Posterior cingulate gyrus (tissue), 11 donors: ENCODE measurements around the gene MADD.
"Not testable (repeated sequence)": the region's sequence is repeated elsewhere in the genome, so short reads cannot be mapped to it uniquely, and the experiment has no call there.

Experiments
- DNase-seq, 10 donors: peaks; one replicate each; pipeline versions ENCODE4 v3.0.0 to v3.0.0-alpha.2; 2020 to 2021; ENCODE audit warnings: mixed read lengths in 3 of 10
- intact Hi-C: fragments of 100-400 bp; cut with DNase I; formaldehyde crosslinking; loops from one replicate; pipeline ENCODE4 v1.15.1; 2023

Gene MADD

GRCh38 chr11:47332791-47333525, 63.0 kb downstream of the MADD start:
- DNase-seq: peak in 3 of 10 donors; percentile 48 to 80 (median 75)
- intact Hi-C loops: no loop called here

- peak in 1 of 10 donors; percentile 55 for DNase-seq
- intact Hi-C loops: no loop called here
These were observed 63.6 kb downstream of the MADD start for GRCh38 chr11:47333526-47333845.

GRCh38 chr11:47333886-47334443, 64.0 kb downstream of the MADD start:
- intact Hi-C loops: no loop called here

DNA sequence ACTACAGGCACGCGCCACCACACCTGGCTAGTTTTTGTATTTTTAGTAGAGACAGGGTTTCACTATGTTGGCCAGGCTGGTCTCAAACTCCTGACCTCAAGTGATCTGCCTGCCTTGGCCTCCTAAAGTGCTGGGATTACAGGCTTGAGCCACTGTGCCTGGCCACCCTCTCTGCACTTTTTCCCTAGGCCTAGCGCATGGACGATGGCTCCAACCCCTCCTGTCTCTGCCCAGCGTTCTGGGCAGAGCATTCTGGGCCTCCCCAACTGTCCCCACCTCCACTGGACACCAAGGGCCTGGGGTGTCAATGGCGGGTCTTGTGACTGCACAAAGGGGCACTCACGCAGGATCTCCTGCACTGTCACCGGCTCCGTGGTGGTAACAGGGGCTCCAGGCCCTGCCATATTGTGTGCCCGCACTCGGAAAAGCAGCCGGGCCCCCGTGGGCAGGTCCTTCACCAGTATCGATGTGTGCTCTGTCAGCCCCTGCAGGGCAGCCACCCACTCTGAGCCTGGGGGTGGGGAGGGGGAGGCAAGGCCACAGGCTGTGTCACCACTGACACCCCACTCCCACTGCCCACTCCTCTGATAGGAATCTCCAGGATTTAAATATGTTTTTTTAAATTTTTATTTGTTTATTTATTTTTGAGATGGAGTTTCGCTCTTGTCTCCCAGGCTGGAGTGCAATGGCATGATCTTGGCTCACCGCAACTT, 64.9 kb downstream of the MADD start:
- intact Hi-C loops: not testable (repeated sequence)
- DNase-seq: peak in 3 of 10 donors; percentile 17 to 79 (median 62)

More at GRCh38 chr11:47333886-47334443, 64.0 kb downstream of the MADD start:
- DNase-seq: peak in 3 of 10 donors; percentile 42 to 74 (median 67)

DNA sequence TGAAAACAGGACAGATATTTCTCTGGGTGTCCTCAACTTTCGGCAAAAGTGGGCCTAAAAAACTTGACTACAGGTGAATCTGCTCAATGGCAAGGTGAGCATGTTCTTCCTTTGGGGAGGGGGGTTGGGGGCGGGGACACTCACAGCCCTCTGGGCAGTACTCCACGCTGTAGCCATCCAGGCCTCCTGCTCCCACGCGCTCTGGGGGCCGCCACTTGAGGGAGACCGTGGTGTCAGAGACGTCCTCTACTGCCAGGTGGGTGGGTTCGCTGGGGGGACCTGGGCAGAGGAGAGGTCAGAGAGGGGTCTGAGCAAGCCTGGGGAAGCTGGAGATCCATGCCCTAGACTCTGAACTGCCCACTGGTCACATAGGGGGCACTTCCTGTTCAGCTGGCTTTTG, 65.8 kb downstream of the MADD start:
- peak in 2 of 10 donors; percentile 51 to 66 for DNase-seq
- intact Hi-C loops: no loop called here

DNA sequence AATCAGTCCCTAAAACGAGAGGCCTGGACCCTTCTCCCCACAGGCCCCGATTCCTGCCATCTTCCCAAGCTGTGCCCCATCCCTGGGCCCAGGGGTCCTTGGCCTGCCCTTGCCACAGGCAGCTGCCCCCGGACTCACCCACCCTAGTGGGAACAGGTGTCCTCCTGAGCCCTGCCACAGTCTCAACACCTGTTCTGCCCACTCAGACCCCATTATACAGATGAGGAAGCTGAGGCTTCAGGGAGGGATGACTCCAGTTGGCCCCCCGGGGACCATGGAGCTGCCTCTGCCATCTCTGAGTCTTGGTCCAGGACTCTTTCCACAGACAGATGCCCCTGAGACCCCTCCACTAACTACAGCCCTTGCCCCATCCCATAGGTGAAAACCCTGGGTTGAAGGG, 66.7 kb downstream of the MADD start:
- intact Hi-C loops: no loop called here
- no peak for DNase-seq

DNA sequence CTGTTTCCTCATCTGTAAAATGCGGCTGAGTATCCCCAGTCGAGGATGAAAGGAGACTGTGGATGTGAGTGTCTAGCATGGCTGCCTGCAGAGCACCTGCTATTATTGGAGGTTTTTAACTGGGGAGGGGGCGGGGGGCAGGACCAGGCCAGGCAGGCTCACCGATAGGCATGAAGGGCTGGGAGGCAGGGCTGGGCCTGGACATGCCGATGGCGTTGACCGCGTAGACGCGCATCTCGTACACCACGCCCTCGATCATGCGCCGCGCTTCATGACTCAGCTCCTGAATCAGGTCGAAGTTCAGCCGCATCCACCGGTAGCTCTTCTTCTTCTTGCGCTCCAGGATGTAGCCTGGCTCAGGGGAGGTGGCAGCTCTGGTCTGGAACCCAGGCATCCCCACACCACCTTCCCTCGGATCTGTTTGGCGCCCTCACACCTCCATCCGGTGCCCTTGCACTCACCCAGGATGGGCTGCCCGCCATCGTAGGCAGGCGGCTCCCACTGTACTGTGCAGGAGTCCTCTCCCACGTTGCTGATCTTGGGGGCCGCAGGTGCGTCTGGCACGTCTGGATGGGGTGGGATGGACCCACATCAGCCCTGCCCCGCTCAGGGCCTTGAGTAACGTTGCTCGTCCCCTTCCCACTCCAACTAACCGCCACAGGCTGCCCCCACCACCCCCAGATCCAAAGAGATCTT, 67.4 kb downstream of the MADD start:
- no peak for DNase-seq
- intact Hi-C loops: no loop called here

GRCh38 chr11:47338396-47339241, 68.7 kb downstream of the MADD start:
- intact Hi-C loops: no loop called here

DNA sequence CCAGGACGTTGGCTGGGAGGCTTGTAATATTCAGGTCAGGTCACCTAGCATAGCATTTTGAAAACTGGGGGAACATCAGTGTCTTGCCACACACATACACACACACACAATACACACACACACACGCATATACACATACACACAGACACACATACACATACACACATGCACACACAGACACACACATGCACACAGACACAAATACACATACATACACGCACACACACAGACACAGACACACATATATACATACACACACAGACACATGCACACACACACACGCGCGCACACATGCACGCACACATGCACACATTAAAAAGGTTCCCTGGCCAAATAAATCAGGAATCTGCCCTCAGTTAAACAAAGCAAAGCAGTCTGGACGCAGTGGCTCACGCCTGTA, 70.1 kb downstream of the MADD start:
- intact Hi-C loops: no loop called here
- DNase-seq: no peak

More at GRCh38 chr11:47338396-47339241, 68.7 kb downstream of the MADD start:
- DNase-seq: no peak

- intact Hi-C loops: no loop called here
- DNase-seq: peak in 1 of 10 donors; percentile 54
These were observed 71.2 kb downstream of the MADD start for GRCh38 chr11:47340980-47341775.

DNA sequence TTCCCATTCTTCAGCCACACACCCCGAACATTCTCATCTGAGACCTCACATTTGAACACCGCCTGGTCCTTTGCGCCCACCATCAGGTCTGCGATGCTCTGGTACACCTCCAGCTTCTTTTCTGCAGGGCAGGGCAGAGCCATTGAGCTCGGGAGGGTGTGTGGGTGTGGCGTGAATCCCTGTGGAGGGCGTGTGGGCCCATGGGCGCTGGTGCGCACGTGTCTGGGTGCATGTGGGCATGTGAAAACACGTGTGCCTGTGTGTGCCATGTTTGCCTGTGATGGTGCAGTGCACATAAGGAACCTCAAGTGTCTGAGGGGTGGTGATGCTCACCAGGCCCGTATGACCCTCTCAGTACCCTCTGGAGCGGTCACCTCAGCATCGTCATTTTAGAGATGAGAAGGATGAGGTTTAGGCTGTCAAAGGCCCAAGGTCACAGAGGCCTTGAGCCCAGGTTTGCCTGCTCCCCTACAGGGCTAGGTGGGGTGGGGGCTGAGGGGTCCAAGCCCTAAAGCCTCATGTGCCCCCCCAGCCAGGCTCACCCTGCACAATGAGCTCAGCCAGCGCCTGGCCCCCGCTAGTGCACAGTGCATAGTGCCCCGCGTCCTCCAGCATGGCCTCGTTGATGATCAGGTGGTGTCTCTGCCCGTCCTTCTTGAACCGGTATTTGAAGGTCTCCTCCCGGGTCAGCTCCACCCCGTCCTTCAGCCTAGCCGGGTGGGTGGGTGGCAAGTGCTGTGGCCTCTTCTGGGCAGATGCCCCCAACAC, 72.3 kb downstream of the MADD start:
- peak in 1 of 10 donors; percentile 47 for DNase-seq
- intact Hi-C loops: no loop called here

DNA sequence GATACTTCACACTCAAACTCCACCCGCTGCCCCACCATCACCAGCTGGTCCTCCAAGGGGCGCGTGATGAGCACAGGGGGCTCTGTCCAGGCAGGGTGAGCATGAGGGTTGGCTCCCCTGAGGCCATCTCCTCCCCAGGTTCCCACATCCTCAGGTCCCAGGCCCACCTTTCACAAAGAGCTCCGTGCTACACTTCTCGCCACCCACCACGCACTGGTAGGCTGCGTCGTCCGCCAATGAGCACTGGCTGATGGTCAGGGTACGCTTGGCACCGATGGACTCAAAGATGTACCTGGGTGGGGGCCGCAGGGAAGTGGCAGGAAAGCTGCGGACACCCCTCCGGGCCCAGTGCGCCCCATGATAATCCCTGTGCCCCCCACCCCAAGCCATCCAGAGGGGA, 72.9 kb downstream of the MADD start:
- DNase-seq: no peak
- intact Hi-C loops: no loop called here

GRCh38 chr11:47345890-47346563, 76.1 kb downstream of the MADD start:
- no peak for DNase-seq
- intact Hi-C loops: no loop called here

- intact Hi-C loops: no loop called here
- DNase-seq: no peak
These were observed 77.2 kb downstream of the MADD start for GRCh38 chr11:47347137-47347536.

DNA sequence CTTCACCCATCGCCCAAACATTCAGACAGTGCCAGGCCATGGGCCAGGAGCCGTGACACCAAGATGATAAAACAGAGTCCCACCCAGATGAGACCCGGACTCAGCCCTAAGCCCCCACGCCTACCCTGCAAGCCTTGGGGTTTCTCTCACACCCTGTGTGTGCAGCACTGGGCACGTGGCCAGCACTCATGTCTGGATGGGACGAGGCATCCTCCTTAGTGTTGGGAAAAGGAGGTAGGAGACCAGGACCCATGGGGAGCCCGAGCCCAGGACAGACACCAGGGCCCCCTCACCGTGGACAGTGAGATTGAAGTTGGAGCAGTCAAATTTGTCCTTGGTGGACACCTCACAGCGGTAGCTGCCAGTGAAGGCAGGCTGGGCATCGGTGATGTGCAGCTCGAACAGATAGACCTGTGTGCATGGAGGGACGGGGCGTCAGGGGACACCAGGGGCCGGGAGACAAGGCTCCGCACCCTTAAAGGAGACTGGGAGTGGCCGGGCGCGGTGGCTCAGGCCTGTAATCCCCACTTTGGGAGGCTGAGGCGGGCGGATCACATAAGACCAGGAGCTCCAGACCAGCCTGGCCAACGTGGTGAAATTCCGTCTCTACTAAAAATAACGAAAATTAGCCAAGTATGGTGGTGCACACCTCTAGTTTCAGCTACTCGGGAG, 78.3 kb downstream of the MADD start:
- intact Hi-C loops: no loop called here
- no peak for DNase-seq

DNA sequence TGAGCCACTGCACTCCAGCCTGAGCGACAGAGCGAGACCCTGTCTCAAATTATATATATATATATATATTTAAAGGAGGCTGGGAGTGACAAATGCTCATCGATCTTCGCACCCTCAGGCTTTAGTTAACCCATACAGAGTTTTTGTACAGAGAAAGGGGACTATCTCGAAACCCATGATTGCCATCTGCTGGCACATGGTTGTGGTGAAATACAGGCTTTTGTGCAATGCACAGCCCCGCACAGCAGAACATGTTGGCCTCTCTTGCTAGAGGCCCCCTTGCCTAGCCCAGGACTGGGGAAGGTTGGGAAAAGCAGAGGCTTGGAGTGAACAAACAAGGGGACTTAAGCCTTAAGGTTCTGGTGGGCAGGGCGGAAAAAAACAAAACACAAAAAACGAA, 78.9 kb downstream of the MADD start:
- intact Hi-C loops: no loop called here
- no peak for DNase-seq

GRCh38 chr11:47349521-47350095, 79.7 kb downstream of the MADD start:
- intact Hi-C loops: loop anchor here (10.0 kb wide), 1 partner anchor 75 kb away; the partner anchor contains the start of gene MADD
- DNase-seq: no peak
